ENCODE measurements around the gene NEU2. TPM values are rescaled to one million over a fixed set of nuclear protein-coding genes. Genes with fewer than 3 reads are reported as not detected.

The NEU2 gene
- total and polyA plus RNA-seq, 2 experiments from 2014 or later: not detected

- no peak for TF ChIP-seq EZH2phosphoT487 (IDR thresholded peaks at IDR 0.05; ENCODE audit: low read depth, severe bottlenecking, unreplicated experiment)
- TF ChIP-seq EZH2 (IDR thresholded peaks at IDR 0.05; ENCODE audit: borderline replicate concordance): no peak
- no peak for TF ChIP-seq CTCF (IDR thresholded peaks at IDR 0.05; ENCODE audit: poor library complexity)
- 97% methylated on average over 6 of the region's 6 CpGs for WGBS (ENCODE audit: low lambda C conversion rate, missing lambda C conversion rate)
- H3K79me2 ChIP-seq: no peaks in the 10 kb centered on the region
- H3K36me3 ChIP-seq (replicated peaks; ENCODE audit: insufficient read depth, low read depth): no peaks in the 10 kb centered on the region
- H3K4me3 ChIP-seq: no peak overlapping the region
- no peak overlapping the region for H2AFZ ChIP-seq
- H3K27ac ChIP-seq: no peak overlapping the region
- no peak for DNase-seq (ENCODE audit: low spot score)
- H3K4me2 ChIP-seq: no peak overlapping the region
- no peaks in the 10 kb centered on the region for H3K27me3 ChIP-seq
- H3K9me2 ChIP-seq (replicated peaks; ENCODE audit: insufficient read depth): no peaks in the 10 kb centered on the region
- H3K9me3 ChIP-seq (ENCODE audit: low read depth): no peaks in the 10 kb centered on the region
- no peaks in the 10 kb centered on the region for H3K4me1 ChIP-seq (ENCODE audit: insufficient read depth)
- H4K20me1 ChIP-seq (ENCODE audit: insufficient read depth, poor library complexity, severe bottlenecking): no peaks in the 10 kb centered on the region
Measured at GRCh38 chr2:233011268-233011650, 21.2 kb upstream of the NEU2 start.

- TF ChIP-seq EZH2 (IDR thresholded peaks at IDR 0.05; ENCODE audit: borderline replicate concordance): no peak
- TF ChIP-seq EZH2phosphoT487 (IDR thresholded peaks at IDR 0.05; ENCODE audit: low read depth, severe bottlenecking, unreplicated experiment): no peak
- no peak for TF ChIP-seq CTCF (IDR thresholded peaks at IDR 0.05; ENCODE audit: poor library complexity)
- Histone ChIP-seq H3K27me3 (no peaks in the 10 kb centered on the region), H3K36me3 (replicated peaks; ENCODE audit: insufficient read depth, low read depth) (no peaks in the 10 kb centered on the region), H3K4me2 (peak overlapping the region; percentile 41), H3K9me3 (ENCODE audit: low read depth) (no peaks in the 10 kb centered on the region), H3K4me1 (ENCODE audit: insufficient read depth) (no peaks in the 10 kb centered on the region), H3K79me2 (no peaks in the 10 kb centered on the region), H2AFZ (no peak overlapping the region), H3K27ac (no peak overlapping the region), H3K9me2 (replicated peaks; ENCODE audit: insufficient read depth) (no peaks in the 10 kb centered on the region), H3K4me3 (no peak overlapping the region), H4K20me1 (ENCODE audit: insufficient read depth, poor library complexity, severe bottlenecking) (no peaks in the 10 kb centered on the region)
- WGBS (ENCODE audit: low lambda C conversion rate, missing lambda C conversion rate): 93% methylated on average over 1 of the region's 1 CpG
- DNase-seq (ENCODE audit: low spot score): no peak
Measured at GRCh38 chr2:233011702-233012131, 20.8 kb upstream of the NEU2 start.

- H3K9me3 ChIP-seq (ENCODE audit: low read depth): no peaks in the 10 kb centered on the region
- peak overlapping the region; percentile 6 for H3K27ac ChIP-seq
- H2AFZ ChIP-seq: no peak overlapping the region
- H3K9me2 ChIP-seq (replicated peaks; ENCODE audit: insufficient read depth): no peaks in the 10 kb centered on the region
- no peaks in the 10 kb centered on the region for H3K36me3 ChIP-seq (replicated peaks; ENCODE audit: insufficient read depth, low read depth)
- no peak for DNase-seq (ENCODE audit: low spot score)
- no peak for TF ChIP-seq CTCF (IDR thresholded peaks at IDR 0.05; ENCODE audit: poor library complexity)
- no peak for TF ChIP-seq EZH2phosphoT487 (IDR thresholded peaks at IDR 0.05; ENCODE audit: low read depth, severe bottlenecking, unreplicated experiment)
- no peak for TF ChIP-seq EZH2 (IDR thresholded peaks at IDR 0.05; ENCODE audit: borderline replicate concordance)
- WGBS (ENCODE audit: low lambda C conversion rate, missing lambda C conversion rate): 72% methylated on average over 12 of the region's 12 CpGs
- H3K27me3 ChIP-seq: no peaks in the 10 kb centered on the region
- H3K79me2 ChIP-seq: no peaks in the 10 kb centered on the region
- no peaks in the 10 kb centered on the region for H3K4me1 ChIP-seq (ENCODE audit: insufficient read depth)
- peak overlapping the region; percentile 41 for H3K4me2 ChIP-seq
- no peaks in the 10 kb centered on the region for H4K20me1 ChIP-seq (ENCODE audit: insufficient read depth, poor library complexity, severe bottlenecking)
- no peak overlapping the region for H3K4me3 ChIP-seq
Measured at GRCh38 chr2:233012301-233012971, 20.0 kb upstream of the NEU2 start.

All from hepatocyte (in vitro differentiated cells).